A673 (cell line): ENCODE data around the gene LGR4. TPM values are rescaled to one million over a fixed set of nuclear protein-coding genes. Genes with fewer than 3 reads are reported as not detected.

Experiments used
- BruUV-seq: library from RNA; stranded (reverse); fragments of 400-500 nt; replicated peaks from 2 replicates; lab custom pipeline; 2021; lab: Mats Ljungman, UMichigan
- CTCF ChIA-PET: fragments of 300-600 bp; sonication (Branson Sonifier 250); formaldehyde crosslinking; loops from one replicate; lab custom pipeline; 2022; ENCODE audit warnings: antibody characterized with exemption; lab: Charles Lee
- POLR2A ChIA-PET: fragments of 300-600 bp; sonication (Branson Sonifier 250); formaldehyde crosslinking; loops from one replicate; lab custom pipeline; 2022; ENCODE audit warnings: antibody characterized with exemption; ENCODE audit not compliant: low non-redundant PET; lab: Charles Lee
- DNase-seq: peaks from one replicate; pipeline ENCODE4 v3.0.0-alpha.2; 2015; ENCODE audit warnings: low spot score
- H3K27ac ChIP-seq: fragments of 200-600 bp; sonication (generic); 2 replicates; pipeline ENCODE4 v1.5.1; 2016; ENCODE audit warnings: mixed run types, low read depth, mild to moderate bottlenecking, mixed read lengths, antibody characterized with exemption, low read length; ENCODE audit not compliant: poor library complexity, severe bottlenecking
- H3K27me3 ChIP-seq: fragments of 200-600 bp; sonication (generic); replicated peaks from 2 replicates; pipeline ENCODE4 v1.6.1; 2017; ENCODE audit warnings: mixed run types, low read depth, mild to moderate bottlenecking, mixed read lengths, antibody characterized with exemption, low read length; ENCODE audit not compliant: insufficient read depth, poor library complexity
- H3K36me3 ChIP-seq: fragments of 200-600 bp; sonication (generic); 2 replicates; pipeline ENCODE4 v1.6.1; 2016; ENCODE audit warnings: mixed run types, mild to moderate bottlenecking, mixed read lengths, antibody characterized with exemption, low read length; ENCODE audit not compliant: insufficient read depth, poor library complexity, severe bottlenecking
- H3K4me1 ChIP-seq: fragments of 200-600 bp; sonication (generic); 2 replicates; pipeline ENCODE4 v1.6.1; 2017; ENCODE audit warnings: mixed run types, mild to moderate bottlenecking, mixed read lengths, antibody characterized with exemption, low read length; ENCODE audit not compliant: insufficient read depth, poor library complexity, severe bottlenecking
- H3K4me3 ChIP-seq: fragments of 200-600 bp; sonication (generic); 2 replicates; pipeline ENCODE4 v1.5.1; 2016; ENCODE audit warnings: low read depth, mixed run types, mild to moderate bottlenecking, mixed read lengths, low read length; ENCODE audit not compliant: poor library complexity, severe bottlenecking
- H3K9me3 ChIP-seq: fragments of 200-600 bp; sonication (generic); 2 replicates; pipeline ENCODE4 v1.6.1; 2016; ENCODE audit warnings: mixed run types, low read depth, mild to moderate bottlenecking, mixed read lengths, antibody characterized with exemption, low read length; ENCODE audit not compliant: poor library complexity, severe bottlenecking
- EZH2 ChIP-seq: fragments of 200-600 bp; sonication (generic); IDR thresholded peaks from 2 replicates; pipeline ENCODE4 v1.6.1; 2017; ENCODE audit warnings: borderline replicate concordance, low read depth, mild to moderate bottlenecking, mixed read lengths, antibody characterized with exemption, low read length; ENCODE audit not compliant: poor library complexity, severe bottlenecking
- intact Hi-C: fragments of 100-400 bp; cut with micrococcal nuclease; formaldehyde crosslinking; loops from one replicate; pipeline ENCODE4 v1.10.0; 2022; ENCODE audit not compliant: unreplicated experiment
- total RNA-seq: library from RNA; stranded (reverse); gene quantifications from 2 replicates; pipeline ENCODE4 v1.2.3, GENCODE V29; 2021
- TF ChIP-seq, protein P1 (sequence below): fragments of 300-800, 200-600 bp; sonication (generic); conservative IDR thresholded peaks from 2 replicates; pipeline ENCODE4 v1.5.1; 2017; ENCODE audit warnings: low read depth, mild to moderate bottlenecking, antibody characterized with exemption, low read length, moderate library complexity, mixed read lengths

Gene LGR4
- total RNA-seq, 1 experiment from 2014 or later = 24.7 TPM

GRCh38 chr11:27394781-27395228, 77.8 kb downstream of the LGR4 start:
- no peaks in the 10 kb centered on the region for H3K9me3 ChIP-seq
- TF ChIP-seq, protein P1, sequence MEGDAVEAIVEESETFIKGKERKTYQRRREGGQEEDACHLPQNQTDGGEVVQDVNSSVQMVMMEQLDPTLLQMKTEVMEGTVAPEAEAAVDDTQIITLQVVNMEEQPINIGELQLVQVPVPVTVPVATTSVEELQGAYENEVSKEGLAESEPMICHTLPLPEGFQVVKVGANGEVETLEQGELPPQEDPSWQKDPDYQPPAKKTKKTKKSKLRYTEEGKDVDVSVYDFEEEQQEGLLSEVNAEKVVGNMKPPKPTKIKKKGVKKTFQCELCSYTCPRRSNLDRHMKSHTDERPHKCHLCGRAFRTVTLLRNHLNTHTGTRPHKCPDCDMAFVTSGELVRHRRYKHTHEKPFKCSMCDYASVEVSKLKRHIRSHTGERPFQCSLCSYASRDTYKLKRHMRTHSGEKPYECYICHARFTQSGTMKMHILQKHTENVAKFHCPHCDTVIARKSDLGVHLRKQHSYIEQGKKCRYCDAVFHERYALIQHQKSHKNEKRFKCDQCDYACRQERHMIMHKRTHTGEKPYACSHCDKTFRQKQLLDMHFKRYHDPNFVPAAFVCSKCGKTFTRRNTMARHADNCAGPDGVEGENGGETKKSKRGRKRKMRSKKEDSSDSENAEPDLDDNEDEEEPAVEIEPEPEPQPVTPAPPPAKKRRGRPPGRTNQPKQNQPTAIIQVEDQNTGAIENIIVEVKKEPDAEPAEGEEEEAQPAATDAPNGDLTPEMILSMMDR = no peak
- TF ChIP-seq EZH2 = no peak
- ChIA-PET POLR2A (no interaction called here), CTCF (no interaction called here)
- H3K4me3 ChIP-seq = no peak overlapping the region
- no peaks in the 10 kb centered on the region for H3K36me3 ChIP-seq
- H3K4me1 ChIP-seq = peaks cover 37% of the 10 kb centered on the region
- DNase-seq = no peak
- intact Hi-C loops = loop anchor here (1.0 kb wide), 1 partner anchor 10 kb away; no protein-coding TSS in a partner anchor
- H3K27me3 ChIP-seq = no peaks in the 10 kb centered on the region
- H3K27ac ChIP-seq = no peak overlapping the region
- no TSS peak for BruUV-seq

GRCh38 chr11:27392278-27393114, 80.1 kb downstream of the LGR4 start:
- Histone ChIP-seq H3K36me3 (no peaks in the 10 kb centered on the region), H3K4me3 (no peak overlapping the region), H3K4me1 (peaks cover 32% of the 10 kb centered on the region), H3K27ac (no peak overlapping the region), H3K9me3 (no peaks in the 10 kb centered on the region), H3K27me3 (no peaks in the 10 kb centered on the region)
- intact Hi-C loops = no loop called here
- ChIA-PET CTCF (no interaction called here), POLR2A (interaction anchor here (0.7 kb wide), 1 partner anchor 52 kb away, joined by 8 read pairs; no protein-coding TSS in a partner anchor)
- peak; percentile 32 for DNase-seq
- no TSS peak for BruUV-seq
- no peak for TF ChIP-seq EZH2
- TF ChIP-seq, protein P1 = no peak

DNA sequence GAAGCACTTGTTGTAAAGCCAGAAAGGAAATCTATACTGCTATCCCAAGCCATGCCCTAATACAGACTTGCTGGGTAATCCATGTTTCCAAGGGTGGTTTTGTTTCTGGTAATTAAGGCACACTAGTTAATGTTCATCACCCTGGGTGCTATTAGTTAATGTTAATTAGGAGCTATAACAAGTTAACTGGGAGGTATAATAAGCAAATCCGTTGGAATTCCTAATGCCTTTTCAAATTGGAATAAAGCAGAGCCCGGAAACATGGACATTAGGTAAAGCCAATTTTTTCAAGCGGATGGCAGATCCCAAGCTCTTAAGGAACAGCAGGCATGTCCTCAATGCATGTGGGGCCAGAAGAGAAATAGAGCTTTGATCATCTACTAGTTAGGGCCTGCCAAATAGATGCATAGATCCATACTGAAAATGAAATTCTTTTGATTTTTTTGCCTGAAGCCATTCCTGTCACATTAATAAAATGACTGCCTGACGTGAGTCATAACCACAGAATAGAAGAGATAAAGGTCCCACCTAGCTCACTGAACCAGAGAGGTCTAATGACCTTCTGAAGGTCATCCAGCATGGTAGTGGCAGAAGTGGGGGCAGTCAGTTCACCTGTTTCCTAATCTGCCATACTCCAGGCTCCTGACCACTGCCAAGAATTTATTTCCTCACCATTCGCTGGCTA, 81.1 kb downstream of the LGR4 start:
- Histone ChIP-seq H3K4me3 (no peak overlapping the region), H3K27me3 (no peaks in the 10 kb centered on the region), H3K4me1 (peaks cover 22% of the 10 kb centered on the region), H3K9me3 (no peaks in the 10 kb centered on the region), H3K27ac (no peak overlapping the region), H3K36me3 (no peaks in the 10 kb centered on the region)
- no TSS peak for BruUV-seq
- ChIA-PET CTCF (no interaction called here), POLR2A (interaction anchor here (0.7 kb wide), 1 partner anchor 53 kb away, joined by 8 read pairs; no protein-coding TSS in a partner anchor)
- intact Hi-C loops = no loop called here
- TF ChIP-seq EZH2 = no peak
- TF ChIP-seq, protein P1 = no peak
- DNase-seq = no peak
